Measurements from ENCODE around the gene ELK4.

Gene ELK4

DNA sequence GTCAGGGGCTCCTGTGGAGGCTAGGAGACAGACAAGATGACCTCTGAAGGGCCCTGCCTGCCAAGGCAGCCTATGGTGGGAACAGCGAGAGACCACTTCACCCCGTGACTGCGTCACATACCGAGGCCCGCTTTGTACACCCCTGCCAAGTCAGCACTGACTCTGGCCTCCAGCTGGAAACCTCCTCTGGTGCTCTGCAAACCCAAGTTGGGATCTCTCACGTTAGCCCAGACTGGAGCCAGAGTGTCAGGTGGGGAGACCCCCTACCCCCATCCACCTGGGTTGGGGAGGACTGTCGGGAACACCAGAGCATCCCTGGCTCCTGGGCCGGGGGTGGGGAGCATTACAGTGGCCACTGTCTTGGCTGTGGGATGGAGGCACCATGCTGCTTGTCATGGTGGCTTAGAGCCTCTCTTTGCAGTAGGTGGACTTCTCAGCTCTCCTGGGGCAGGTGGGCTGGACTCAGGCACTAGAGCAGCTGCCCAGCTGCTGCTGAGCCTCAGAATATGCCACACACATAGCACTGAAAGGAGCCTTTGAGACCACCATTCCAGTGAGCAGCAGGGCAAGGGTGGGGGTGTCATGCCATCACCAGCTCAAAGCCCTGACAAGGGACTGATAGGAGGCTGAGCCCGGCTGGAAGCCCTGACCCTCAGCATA lies 50.4 kb downstream of the ELK4 start:
- no peak for DNase-seq (ENCODE audit: low read depth in 2 of 2)

DNA sequence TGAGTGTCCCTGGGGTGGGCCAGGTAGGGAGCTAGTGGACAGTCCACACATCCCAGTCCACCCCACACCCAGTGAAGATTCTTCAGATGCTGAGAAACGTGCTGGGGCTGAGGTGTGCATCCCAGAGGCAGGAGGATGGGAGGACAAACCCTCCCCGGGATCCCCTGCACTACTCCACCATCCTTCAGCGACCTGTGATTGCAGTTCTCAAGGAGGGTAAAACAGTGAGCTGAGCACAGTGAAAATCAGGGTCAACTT lies 51.0 kb downstream of the ELK4 start:
- no peak for DNase-seq (ENCODE audit: low read depth in 2 of 2)

DNA sequence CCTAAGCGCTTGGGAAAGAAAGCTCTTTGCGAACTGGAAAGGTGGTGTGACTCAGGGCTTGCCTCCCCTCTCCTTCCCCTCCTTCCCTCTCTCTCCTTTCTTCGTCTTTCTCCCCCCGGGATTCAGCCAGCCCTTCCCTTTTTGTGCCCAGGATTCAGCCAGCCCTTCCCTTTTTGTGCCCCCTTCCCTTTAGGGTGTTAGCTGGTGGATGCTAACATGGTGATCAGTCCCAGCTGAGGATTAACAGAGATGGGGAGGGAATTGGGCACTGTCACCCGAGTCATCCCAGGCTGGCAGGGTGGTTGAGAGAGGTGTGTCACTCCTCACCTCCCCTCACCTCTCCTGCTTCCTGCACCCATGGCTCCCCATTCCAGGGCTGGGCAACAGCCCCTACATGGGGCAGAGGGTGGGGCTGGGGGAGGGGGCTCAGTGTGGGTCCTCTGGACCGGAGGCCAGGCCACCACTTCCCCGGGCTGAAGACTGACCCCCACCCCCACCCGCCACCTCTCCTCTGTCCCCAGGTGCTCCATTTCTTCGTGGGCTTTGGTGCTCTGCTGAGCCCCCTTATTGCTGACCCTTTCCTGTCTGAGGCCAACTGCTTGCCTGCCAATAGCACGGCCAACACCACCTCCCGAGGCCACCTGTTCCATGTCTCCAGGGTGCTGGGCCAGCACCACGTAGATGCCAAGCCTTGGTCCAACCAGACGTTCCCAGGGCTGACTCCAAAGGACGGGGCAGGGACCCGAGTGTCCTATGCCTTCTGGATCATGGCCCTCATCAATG lies 51.5 kb downstream of the ELK4 start:
- DNase-seq (ENCODE audit: low read depth in 2 of 2): no peak

DNA sequence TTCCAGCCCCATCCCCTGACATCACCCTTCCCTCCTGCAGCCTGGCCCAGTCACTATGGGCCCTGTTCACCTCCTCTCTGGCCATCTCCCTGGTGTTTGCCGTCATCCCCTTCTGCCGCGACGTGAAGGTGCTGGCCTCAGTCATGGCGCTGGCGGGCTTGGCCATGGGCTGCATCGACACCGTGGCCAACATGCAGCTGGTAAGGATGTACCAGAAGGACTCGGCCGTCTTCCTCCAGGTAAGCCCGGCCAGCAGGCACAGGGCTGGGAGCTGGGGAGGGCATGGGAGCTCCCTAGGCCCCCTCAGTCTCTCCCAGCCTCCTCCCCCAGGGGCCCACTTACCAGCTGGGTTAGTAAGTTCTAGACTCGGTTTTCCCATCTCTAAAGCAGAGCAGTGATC lies 52.1 kb downstream of the ELK4 start:
- DNase-seq (ENCODE audit: low read depth in 2 of 2): no peak

DNA sequence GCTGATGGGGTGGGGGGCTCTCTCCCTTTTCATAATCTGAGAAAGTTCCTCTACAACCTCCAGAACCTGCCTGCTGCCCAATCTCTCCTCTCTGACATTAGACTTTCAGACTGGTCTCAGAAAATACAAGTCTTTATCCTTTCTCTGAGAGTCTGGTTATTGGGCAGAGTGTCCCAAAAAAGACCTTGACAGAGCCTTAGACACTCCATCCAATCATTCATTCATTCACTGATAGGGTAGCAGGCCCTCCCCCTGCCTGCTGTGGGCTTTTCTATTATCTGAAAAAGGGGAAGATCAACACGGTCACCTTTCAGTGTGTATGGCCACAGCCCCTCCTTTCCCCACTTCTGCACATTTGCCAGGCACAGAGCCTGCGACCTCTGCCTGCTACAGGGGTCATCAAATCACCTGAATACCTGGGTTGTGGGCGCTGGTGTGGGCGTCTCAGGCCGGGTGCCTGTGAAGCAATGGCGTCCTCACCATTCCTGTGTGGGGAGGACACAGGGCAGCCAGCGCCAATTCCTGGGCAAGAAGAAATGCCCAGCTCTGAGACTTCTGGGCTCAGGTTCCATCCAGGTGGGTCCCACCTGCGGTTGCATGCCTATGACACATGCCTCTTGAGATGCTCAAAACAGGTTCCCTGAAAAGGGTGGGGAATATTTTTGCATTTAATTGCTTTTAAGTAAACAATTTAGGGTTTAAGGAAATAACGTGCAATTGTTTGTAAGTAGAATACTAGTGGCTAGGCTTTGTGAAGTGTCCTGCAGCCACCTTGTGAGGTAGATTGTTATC lies 52.8 kb downstream of the ELK4 start:
- DNase-seq (ENCODE audit: low read depth in 2 of 2): no peak

DNA sequence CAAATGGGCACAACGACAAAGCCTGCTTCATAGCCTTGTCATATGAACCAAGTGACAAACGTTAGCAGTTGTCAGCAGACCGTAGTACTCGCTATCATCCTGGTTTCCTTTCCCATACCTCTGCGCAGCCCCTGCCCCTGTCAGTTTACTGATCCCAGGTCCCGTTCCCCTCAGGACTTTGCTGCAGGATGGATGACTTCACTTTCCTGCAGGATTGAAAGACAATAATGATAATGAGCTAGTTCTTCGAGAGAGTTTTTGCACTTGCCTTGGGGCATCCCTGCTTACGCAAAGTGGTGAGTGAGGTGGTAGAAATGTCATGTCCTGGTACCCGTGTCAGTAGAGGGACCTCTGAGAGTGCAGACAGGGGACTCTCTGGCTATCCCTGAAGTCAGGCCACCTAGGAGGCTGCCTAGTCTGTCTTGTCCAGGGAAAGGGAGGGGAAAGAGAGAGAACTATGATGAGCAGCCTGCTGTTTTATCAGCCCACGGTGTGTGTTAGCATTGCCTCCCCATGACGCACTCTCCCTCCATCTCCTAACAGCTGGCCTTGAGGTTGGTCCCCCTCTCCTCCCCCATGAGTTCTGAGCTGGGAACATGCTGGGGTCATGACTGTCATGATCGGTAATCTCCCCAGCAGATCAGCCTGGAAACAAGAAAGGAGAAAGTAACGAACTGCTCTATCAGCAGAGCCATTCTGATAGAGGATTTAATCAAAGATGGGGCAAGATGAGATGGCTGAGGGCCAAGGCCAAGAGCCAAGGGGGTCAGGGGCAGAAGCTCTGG lies 53.7 kb downstream of the ELK4 start:
- no peak for DNase-seq (ENCODE audit: low read depth in 2 of 2)

DNA sequence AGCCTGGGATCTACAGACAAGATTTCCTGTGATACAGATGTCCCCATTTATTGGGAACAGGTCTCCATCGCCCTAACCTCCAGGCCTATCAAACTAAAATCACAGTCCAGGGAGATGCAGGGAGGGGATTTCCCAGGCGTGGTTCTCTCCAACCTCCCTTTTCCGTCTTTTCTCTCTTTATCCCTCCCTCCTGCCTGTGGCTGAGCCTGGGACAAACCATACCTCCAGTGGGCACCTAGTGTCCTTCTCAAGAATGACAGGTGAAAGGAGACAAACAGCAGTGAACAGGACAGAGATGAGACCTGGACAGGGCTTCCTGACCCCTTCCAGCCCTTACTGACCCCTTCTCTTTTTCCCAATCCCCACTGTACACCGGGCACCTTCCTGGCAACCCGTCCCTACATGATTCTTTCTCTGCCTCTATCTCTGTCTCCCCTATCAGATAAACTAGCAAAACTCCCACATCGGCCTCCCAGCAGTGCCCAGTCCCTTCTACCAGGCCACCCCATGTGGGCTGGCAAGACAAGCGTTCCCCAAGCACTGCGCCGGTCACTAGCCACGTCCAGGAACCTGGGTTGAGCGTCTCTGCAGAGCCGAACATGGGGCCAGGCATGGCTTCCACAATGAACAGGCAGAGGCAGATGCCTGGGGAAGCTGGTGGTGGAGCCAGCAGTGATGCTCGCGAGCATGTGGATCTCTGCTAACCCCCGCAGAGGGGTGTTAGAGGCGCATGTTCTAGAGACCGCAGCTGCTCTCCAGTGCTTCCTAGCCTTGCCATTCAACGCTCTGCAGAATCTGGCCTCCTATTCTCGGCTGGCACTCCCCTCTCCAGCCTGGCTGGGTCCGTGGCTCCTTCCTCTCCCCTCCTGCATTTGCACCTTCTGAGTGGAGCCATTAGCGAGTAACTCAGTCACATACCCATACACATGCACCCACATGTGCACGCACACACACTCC lies 54.7 kb downstream of the ELK4 start:
- no peak for DNase-seq (ENCODE audit: low read depth in 2 of 2)

DNA sequence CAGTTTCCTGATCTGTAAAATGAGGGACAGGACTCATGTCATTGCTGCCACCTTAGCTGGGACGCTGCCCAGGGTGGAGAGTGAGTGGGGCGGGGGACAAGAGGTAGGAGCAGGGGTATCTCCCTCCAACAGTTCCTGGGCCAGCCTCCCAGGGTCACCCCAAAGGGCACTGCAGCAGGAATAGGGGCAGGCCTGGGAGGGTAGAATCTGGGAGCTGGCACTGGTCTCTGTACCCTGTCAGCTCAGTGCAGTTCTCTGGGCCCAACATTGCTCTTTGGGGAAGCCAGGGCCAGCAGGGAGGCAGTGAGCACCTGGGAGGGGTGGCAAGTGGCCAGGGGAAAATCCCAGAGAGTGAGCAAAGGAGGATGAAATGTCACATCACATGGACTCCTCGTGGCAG lies 55.8 kb downstream of the ELK4 start:
- no peak for DNase-seq (ENCODE audit: low read depth in 2 of 2)

DNA sequence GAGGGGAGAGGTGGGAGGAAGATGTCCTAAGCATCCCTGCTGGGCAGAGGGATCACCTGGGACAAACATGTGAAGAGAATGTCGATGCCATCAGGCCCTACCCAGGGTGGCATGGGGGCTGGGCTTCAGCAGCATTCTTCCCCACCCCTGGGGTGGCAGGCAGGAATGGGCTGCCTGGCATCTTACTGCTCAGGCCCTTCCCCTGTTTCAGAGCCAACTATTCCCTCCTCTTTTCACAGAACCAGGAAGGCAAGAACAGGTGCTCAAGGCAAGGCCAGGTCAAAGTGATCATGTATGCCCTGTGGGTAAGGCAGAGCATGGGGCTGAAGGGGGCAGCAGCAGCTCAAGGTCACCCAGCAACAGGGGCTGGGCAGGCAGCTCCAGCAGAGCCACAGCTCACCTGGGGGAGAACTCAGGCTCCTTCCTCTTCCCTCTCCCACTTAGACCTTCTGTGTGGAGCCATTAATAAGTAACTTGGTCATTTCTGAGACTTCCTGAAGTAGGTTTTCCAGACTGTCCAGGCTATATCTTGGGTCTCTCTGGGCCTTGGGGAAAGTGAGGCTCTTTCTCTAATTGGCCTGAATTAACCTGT lies 56.4 kb downstream of the ELK4 start:
- DNase-seq (ENCODE audit: low read depth in 2 of 2): no peak

DNA sequence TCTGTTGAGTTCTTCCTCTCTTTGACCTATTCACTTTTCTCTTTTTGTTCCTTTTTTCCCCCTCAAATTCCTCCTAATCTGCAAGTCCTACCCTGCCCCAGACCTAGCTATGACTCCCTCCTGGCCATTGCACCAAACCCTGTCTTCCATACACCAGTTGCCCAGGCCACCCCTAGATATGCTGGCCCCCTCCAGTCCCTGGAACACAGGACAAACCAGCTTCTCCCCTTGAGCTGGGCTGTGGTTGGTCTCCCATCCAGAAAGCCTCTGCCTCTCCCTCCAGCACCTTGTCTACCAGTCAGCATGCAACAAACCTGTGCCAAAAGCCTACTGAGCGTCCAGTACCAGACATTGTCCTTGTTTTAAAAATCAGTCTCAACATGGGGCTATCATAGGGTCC lies 59.4 kb downstream of the ELK4 start:
- DNase-seq (ENCODE audit: low read depth in 2 of 2): no peak

DNA sequence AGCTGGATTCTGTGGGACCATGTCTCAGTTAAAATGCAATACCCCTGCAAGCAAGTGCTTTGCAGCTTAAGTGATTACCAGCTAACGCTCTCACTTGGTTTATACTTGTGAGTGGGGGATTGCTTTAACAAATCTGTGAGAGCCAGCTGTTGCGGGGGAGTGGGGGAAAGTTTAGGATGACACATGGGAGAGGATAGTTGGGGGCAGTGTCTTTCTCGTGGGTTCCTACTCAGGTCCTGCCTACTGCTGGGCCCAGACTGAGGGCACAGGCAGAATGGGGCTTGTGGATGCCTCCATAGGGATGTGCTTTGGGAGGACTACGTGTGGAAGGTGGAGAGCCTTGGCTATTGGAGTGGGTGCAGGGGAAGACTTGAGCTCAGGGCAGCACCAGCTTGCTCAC lies 60.1 kb downstream of the ELK4 start:
- no peak for DNase-seq (ENCODE audit: low read depth in 2 of 2)

DNA sequence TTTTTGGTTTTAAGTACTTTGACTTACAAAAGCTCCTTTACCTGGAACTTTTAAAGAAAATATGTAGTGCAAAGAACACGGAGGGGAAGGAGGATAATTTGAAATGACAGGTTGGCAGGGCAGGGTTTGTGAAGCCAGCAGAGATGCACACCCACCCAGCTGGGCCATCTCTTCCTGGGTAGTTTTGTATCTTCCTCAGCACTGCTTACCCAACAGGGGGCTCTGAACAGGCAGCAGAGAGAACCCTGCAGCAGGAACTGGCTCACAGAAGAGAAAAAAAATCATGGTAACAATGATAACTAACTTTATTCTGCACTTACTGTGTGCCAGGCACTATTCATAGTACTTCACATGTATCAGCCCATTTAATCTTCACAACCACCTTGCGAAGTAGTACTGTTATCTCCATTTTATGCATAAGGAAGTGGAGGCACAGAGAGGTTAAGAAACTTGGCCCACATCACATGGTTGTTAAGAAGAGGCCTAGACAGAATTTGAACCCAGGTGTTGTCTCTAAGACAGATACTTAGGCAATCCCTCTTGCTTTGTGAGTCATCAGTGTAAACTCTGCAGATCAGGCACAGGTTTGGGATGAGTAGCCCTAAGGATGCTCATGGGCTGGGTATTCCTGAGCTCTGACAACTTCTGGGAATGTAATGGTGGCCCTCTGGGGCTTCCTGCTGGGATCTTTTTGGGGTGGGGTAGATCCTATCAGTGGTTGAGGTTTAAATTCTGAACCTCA lies 60.8 kb downstream of the ELK4 start:
- DNase-seq (ENCODE audit: low read depth in 2 of 2): no peak

DNA sequence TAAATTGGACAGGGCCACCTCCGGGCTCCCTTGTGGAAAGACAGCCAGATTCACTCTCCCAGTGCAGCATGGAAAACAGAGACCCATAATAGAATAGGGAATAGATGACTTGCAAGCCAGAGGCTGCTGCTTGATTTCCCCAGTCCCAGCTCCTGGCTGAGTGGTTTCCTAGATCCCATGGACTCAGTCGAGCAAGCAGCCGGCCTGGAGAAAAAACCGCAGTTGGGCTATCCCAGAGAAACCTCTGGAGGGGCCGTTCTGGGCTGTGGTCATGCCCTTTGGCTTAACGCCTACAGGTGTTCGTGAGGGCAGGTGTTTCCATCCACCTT lies 61.7 kb downstream of the ELK4 start:
- no peak for DNase-seq (ENCODE audit: low read depth in 2 of 2)

DNA sequence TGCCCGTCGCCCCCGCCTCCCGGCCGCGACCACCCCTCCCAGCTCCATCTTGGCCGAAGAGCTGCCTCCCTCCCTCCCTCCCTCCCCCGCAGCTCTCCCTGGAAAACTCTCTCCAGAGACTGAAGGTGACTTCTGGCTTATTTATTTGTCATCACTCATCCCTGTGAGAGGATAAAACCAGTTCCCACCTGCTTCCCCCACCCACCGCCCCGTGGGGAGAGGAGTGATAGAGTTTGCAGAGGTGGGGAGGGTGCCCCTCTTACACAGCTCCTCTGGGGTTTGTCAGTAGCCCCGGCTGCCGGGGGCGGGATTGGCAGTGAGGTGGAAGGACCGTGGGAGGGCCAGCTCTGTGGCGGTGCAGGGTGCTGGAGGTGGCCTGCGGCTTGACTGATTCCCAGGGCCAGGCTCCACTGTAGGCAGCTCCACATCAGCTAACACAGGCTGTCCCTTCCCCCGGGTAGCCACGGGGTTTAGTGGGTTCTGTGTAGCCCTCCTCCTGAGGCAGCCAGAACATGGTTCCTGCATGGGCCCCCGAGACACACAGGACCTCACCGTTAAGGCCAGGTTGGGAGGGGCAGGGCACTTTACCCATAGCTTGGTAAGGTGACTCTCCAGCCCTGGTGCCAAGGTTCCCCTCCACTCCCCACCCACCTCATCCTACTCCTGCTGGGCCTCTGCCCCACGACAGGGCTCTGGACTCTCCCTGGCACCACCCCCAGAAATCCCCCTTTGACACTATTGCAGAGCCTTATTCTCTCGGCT lies 62.2 kb downstream of the ELK4 start:
- no peak for DNase-seq (ENCODE audit: low read depth in 2 of 2)

DNA sequence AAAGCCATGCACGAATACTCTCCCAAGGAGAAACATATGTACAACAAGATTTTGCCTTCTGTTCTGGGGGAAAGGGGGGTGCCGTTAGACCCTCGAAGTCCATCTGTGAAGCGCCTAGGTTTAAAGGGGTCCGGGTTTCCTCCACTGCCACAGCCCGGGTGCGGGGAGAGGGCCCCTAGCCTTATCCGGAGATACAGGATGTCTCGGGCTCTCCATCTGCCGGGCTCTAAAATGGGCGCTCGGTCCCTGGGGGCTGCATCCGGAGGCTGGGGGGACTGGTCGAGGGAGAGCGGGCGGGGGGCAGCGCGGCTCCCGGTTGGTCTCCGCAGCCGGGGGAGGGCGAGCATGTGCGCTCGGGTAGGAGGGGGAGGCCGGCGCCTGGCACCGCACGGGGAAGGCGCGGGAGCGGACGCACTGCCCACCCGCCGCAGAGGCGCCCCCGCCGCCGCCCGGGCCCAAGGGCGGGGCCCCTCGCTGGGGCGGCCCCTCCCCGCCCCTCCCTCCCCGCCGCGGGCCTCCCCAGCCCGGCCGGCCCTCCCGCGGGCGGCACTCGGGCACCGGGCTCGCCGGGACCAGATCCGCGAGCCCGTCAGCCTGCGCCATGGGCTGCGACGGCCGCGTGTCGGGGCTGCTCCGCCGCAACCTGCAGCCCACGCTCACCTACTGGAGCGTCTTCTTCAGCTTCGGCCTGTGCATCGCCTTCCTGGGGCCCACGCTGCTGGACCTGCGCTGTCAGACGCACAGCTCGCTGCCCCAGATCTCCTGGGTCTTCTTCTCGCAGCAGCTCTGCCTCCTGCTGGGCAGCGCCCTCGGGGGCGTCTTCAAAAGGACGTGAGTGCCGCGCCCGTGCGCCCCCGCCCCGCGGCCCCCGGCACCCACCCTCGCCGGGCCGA lies 63.1 kb downstream of the ELK4 start:
- DNase-seq (ENCODE audit: low read depth in 2 of 2): no peak

DNA sequence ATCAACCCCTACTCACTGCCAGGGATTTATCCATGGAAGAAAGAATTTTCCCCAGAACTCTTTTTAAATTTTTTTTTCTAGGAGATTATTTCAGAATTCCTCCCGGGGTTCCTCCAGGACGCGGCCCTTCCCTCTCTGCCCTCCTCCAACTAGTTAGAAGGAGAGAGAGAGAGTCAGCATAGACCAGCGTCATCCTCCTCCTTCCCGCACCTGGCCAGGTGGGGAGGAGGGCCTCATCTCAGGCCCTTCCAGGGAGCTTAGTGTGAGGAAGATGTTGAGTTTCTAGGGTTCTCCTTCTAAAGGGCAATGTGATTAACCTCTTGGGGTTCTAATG lies 63.7 kb downstream of the ELK4 start:
- no peak for DNase-seq (ENCODE audit: low read depth in 2 of 2)

DNA sequence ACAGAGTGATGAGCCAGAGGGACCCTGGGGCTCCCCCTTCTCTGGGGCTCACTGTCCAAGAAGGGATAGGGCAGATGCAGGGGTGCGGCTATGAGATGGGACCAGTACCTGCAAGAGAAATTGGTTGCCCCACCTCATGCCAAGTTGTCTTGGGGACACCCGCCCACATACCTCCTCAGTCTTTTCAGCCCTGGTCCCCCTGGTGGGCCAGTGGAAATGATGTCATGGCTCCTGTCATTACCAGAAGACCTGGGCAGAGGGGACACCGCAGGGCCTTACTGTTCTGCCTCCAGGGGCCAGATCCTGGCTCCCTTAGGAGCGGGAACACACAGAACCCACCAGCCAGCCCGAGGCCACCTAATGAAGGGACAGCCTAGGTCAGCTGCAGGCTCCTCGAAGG lies 64.1 kb downstream of the ELK4 start:
- DNase-seq (ENCODE audit: low read depth in 2 of 2): no peak

DNA sequence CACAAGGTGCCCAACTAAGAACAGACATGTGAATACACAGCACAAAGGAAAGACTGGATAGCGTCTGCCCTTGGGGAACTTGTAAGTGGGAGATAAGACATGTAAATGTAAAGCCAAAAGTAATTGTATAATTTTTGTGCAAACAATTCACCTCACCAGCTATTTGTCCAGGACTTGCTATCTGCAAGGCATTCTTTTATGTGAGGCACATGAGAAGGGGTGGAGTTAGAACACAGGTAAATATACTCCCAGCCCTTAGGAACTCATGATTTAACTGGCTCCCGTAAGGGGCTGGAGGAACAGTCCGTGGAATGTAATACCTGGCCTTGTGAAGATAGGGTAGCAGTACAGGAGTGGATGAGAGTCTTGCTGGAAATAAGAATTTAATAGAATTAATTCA lies 66.0 kb downstream of the ELK4 start:
- no peak for DNase-seq (ENCODE audit: low read depth in 2 of 2)

Data from stimulated activated CD4-positive, alpha-beta T cell treated with anti-CD3 and anti-CD28 coated beads, Interleukin-4, amount 100 ng/mL, for 48 hours (primary cell).